ENCODE data around the gene IDUA.

The IDUA gene

DNA sequence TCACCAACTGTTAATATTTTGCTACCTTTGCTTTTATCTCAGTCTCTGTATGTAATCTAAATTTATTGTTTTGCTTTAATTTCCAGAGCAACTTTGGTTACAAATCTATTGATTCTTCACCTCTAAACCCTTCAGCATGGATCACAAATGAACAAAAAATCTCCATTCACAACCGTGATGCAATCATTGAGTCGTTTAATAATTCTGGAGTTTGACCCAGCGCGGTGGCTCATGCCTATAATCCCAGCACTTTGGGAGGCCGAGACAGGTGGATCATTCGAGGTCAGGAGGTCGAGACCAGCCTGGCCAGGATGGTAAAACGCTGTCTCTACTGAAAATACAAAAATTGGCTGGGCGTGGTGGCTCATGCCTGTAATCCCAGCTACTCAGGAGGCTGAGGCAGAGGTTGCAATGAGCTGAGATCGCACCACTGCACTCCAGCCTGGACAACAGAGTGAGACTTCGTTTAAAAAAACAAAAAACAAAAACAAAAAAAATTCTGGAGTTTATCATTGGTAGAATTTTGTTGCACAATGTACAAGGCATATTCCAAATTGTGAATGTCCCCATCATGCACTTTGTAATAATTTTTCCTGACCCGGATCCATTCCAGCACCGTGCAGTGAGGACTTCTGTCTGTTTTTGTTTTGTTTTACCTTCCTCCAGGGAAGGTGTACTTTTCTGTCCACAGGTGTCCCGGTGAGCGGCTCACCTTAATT, 2.3 kb upstream of the IDUA start:
- Histone ChIP-seq H3K9me3 (ENCODE audit: control insufficient read depth, insufficient read depth, low read length) (no peaks in the 10 kb centered on the region), H3K9ac (ENCODE audit: low read depth, low read length) (no peak overlapping the region), H3K36me3 (ENCODE audit: insufficient read depth, low read length) (no peaks in the 10 kb centered on the region), H3K4me1 (ENCODE audit: insufficient read depth, low read length) (peaks cover 12% of the 10 kb centered on the region)

DNA sequence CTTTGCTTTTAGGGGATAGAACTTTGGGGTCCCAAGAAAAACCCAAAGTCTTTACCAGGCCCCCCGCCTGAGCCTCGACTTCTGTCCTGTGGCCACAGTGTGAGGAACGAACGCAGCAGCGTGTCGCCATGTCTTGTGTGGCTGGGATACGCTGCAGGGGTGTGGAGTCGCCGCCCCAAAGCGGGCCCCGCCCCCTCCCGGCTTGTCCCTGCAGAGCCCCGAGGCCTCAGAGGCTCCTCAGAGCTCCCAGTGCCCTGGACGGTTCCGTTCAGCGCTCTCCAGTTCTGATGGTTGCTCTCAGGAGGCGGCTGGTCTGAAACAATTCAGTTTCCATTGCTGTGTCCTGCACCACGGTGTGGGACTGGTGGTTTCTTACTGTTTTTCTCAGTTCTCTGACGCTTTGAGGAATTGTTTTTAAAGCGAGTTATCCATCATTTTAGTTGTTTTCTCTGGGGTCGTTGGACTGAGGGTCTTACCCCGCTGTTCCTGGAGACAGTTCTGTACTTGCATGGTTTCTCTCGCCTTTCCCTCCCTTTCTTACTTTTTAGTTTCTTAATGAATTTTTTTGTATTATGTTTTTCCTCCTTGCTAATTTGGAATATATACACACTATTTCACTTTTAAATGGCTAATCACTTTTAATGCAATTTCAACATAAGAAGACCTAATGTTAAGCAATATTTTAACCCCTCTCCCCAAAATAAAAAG, 1.6 kb upstream of the IDUA start:
- Histone ChIP-seq H3K4me1 (ENCODE audit: insufficient read depth, low read length) (peaks cover 12% of the 10 kb centered on the region), H3K9me3 (ENCODE audit: control insufficient read depth, insufficient read depth, low read length) (no peaks in the 10 kb centered on the region), H3K9ac (ENCODE audit: low read depth, low read length) (peak overlapping the region; percentile 13; the same call in 1 of the 2 replicates), H3K36me3 (ENCODE audit: insufficient read depth, low read length) (no peaks in the 10 kb centered on the region)

DNA sequence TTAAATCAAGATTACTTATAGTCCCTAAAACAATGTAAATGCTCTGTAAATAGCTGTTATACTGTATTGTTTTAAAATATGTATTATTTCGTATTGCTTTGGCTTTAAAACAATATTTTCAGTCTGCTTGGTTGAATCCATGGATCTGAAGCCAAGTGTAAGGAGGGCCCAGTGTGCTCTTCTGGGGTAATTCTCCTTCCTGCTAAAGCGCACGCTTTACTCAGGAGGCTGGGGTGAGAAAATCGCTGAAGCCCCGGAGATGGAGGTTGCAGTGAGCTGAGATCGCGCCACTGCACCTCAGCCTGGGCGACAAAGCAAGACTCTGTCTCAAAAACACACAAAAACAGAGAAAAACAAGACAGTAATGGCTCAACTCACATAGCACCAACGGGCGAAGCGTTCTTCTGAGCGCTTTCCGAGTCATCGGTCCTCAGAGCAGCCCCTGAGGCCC, 391 bp upstream of the IDUA start:
- H3K9me3 ChIP-seq (ENCODE audit: control insufficient read depth, insufficient read depth, low read length): no peaks in the 10 kb centered on the region
- H3K36me3 ChIP-seq (ENCODE audit: insufficient read depth, low read length): no peaks in the 10 kb centered on the region
- H3K4me1 ChIP-seq (ENCODE audit: insufficient read depth, low read length): peaks cover 12% of the 10 kb centered on the region
- peak overlapping the region; percentile 65 for H3K9ac ChIP-seq (ENCODE audit: low read depth, low read length)

GRCh38 chr4:987624-988513, 1.0 kb downstream of the IDUA start:
- Histone ChIP-seq H3K9me3 (ENCODE audit: control insufficient read depth, insufficient read depth, low read length) (no peaks in the 10 kb centered on the region), H3K36me3 (ENCODE audit: insufficient read depth, low read length) (no peaks in the 10 kb centered on the region), H3K9ac (ENCODE audit: low read depth, low read length) (peak overlapping the region; percentile 65; the same call in 1 of the 2 replicates), H3K4me1 (ENCODE audit: insufficient read depth, low read length) (peaks cover 12% of the 10 kb centered on the region)

- H3K4me1 ChIP-seq (ENCODE audit: insufficient read depth, low read length): peaks cover 12% of the 10 kb centered on the region
- H3K9me3 ChIP-seq (ENCODE audit: control insufficient read depth, insufficient read depth, low read length): no peaks in the 10 kb centered on the region
- no peak overlapping the region for H3K9ac ChIP-seq (ENCODE audit: low read depth, low read length)
- H3K36me3 ChIP-seq (ENCODE audit: insufficient read depth, low read length): no peaks in the 10 kb centered on the region
These were observed 2.2 kb downstream of the IDUA start for GRCh38 chr4:988726-989721.

DNA sequence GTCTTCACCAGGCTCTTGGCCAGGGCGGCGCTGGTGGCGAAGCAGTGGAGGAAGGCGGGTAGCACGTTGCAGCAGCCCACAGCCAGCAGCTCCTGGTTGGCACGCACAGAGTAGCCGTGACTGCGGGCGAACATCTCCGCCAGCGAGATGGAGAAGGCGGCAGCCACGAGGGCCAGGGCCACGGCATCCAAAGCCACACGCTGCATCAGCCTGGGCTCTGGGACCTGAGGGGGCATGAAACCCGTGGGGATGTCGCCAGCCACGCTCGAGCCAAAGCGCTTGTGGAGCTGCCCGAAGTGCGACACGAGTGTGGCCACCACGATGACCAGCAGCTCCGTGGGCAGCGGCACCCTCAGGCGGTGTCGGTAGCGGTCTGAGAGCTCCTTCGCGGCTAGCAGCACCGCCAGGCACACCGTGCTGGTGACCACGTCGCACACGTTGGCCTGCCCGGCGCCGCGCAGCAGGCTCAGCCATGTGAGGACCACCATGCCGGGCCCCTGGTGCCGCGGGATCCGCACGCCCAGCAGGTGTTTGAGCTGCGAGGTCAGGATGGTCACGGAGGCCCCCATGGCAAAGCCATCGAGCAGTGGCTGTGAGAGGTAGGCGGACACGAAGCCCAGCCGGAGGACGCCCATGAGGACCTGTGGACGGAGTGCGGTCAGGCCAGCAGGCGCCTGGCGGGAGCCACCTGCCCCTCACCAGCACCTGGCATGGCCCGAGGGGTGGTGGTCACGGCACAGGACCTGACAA, 3.1 kb downstream of the IDUA start:
- peaks cover 12% of the 10 kb centered on the region for H3K4me1 ChIP-seq (ENCODE audit: insufficient read depth, low read length)
- H3K9me3 ChIP-seq (ENCODE audit: control insufficient read depth, insufficient read depth, low read length): no peaks in the 10 kb centered on the region
- no peaks in the 10 kb centered on the region for H3K36me3 ChIP-seq (ENCODE audit: insufficient read depth, low read length)
- H3K9ac ChIP-seq (ENCODE audit: low read depth, low read length): no peak overlapping the region

GRCh38 chr4:990746-991367, 4.0 kb downstream of the IDUA start:
- Histone ChIP-seq H3K9ac (ENCODE audit: low read depth, low read length) (no peak overlapping the region), H3K4me1 (ENCODE audit: insufficient read depth, low read length) (peaks cover 6% of the 10 kb centered on the region), H3K36me3 (ENCODE audit: insufficient read depth, low read length) (no peaks in the 10 kb centered on the region), H3K9me3 (ENCODE audit: control insufficient read depth, insufficient read depth, low read length) (no peaks in the 10 kb centered on the region)

- Histone ChIP-seq H3K9me3 (ENCODE audit: control insufficient read depth, insufficient read depth, low read length) (no peaks in the 10 kb centered on the region), H3K4me1 (ENCODE audit: insufficient read depth, low read length) (no peaks in the 10 kb centered on the region; the same call in 1 of the 2 replicates), H3K9ac (ENCODE audit: low read depth, low read length) (no peak overlapping the region), H3K36me3 (ENCODE audit: insufficient read depth, low read length) (no peaks in the 10 kb centered on the region)
These were observed 4.8 kb downstream of the IDUA start for GRCh38 chr4:991451-992296.

DNA sequence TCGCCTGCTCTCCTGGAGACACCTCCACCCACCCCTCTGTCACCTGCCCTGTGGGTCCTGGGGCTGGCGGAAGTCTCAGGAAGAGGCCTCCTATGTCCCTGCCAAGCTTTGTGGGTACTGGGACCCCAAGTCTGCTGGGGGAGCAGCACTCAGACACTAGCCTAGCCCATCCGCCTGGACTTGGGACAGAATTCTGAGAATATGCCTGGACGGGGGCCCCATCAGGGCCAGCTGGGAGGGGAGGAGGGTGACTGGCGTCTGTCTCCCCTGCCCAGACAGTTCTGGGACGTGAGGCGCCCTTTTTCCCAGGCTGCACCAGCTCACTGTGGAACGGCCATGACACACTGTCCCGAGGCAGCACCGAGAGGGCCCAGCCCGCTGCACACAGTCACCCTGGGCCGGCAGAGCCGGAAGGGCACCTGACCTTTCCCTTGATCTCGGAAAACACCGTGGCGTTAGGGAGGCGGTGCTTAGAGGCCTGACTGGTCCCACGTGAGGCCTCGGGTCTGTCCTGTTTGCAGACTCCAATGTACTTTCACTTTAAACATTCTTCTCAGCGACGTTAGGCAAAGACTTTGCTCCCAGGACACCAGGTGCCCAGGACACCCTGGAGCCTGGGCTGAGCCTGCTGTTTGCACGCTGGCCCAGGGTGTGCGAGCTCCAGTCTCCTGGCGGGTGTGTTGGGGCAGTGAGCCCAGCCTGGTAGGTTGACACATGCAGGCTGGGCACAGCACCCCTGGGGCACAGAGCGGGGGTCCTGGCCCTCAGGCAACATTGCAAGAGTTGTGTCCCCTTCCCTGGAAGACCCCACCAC, 5.7 kb downstream of the IDUA start:
- Histone ChIP-seq H3K9me3 (ENCODE audit: control insufficient read depth, insufficient read depth, low read length) (no peaks in the 10 kb centered on the region), H3K9ac (ENCODE audit: low read depth, low read length) (no peak overlapping the region), H3K36me3 (ENCODE audit: insufficient read depth, low read length) (no peaks in the 10 kb centered on the region), H3K4me1 (ENCODE audit: insufficient read depth, low read length) (no peaks in the 10 kb centered on the region; the same call in 1 of the 2 replicates)

GRCh38 chr4:993111-994029, 6.5 kb downstream of the IDUA start, which contains the start of gene SLC26A1:
Gene SLC26A1 (minus strand): TSS chr4:993404. CDS start chr4:991703, 1,701 bp downstream.
- no peak within 1 kb of the TSS for H3K9ac ChIP-seq (ENCODE audit: low read depth, low read length)
- H3K9me3 ChIP-seq (ENCODE audit: control insufficient read depth, insufficient read depth, low read length): no peaks in the 10 kb centered on the region
- no peaks in the 10 kb centered on the region; the same call in 1 of the 2 replicates for H3K4me1 ChIP-seq (ENCODE audit: insufficient read depth, low read length)
- H3K36me3 ChIP-seq (ENCODE audit: insufficient read depth, low read length): no peaks in the 10 kb centered on the region
